Measurements from ENCODE around the gene UNC80.

DNA sequence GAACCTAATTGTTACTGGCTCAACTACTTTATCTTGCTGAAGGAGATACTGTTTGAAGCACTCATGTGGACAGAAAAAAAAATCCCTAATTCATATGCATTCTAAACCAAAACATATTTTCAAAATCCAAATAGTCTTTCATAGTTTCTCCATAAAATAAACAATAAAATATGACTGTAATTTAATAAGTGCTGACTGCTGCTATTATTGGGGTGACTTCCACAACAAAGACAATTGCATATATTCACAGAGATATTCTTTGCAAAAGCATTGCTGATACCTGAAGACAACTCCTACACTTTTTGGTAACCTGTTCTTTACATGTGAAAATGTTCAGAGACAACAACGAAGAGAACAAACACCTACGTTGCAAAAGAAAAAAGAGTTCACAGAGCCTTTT is 157.7 kb downstream of the UNC80 start:
- TF ChIP-seq, protein P1, sequence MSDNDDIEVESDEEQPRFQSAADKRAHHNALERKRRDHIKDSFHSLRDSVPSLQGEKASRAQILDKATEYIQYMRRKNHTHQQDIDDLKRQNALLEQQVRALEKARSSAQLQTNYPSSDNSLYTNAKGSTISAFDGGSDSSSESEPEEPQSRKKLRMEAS (IDR thresholded peaks at IDR 0.05; ENCODE audit: low read depth): no peak
- TF ChIP-seq CTCF (IDR thresholded peaks at IDR 0.05) (no peak), EZH2phosphoT487 (IDR thresholded peaks at IDR 0.05; ENCODE audit: borderline replicate concordance, low read depth) (no peak), RFX5 (IDR thresholded peaks at IDR 0.05; ENCODE audit: low read length) (no peak), POLR2AphosphoS5 (IDR thresholded peaks at IDR 0.05; ENCODE audit: low read depth, low read length) (no peak), RCOR1 (IDR thresholded peaks at IDR 0.05; ENCODE audit: low read length) (no peak), EP300 (IDR thresholded peaks at IDR 0.05; ENCODE audit: borderline replicate concordance in 1 of 2, low read depth in 1 of 2, low read length in 1 of 2) (no peak), TAF1 (IDR thresholded peaks at IDR 0.05; ENCODE audit: borderline replicate concordance, low read depth, low read length) (no peak), RAD21 (IDR thresholded peaks at IDR 0.05; ENCODE audit: low read length) (no peak), JUND (IDR thresholded peaks at IDR 0.05) (no peak)
- TF ChIP-seq, protein P2, sequence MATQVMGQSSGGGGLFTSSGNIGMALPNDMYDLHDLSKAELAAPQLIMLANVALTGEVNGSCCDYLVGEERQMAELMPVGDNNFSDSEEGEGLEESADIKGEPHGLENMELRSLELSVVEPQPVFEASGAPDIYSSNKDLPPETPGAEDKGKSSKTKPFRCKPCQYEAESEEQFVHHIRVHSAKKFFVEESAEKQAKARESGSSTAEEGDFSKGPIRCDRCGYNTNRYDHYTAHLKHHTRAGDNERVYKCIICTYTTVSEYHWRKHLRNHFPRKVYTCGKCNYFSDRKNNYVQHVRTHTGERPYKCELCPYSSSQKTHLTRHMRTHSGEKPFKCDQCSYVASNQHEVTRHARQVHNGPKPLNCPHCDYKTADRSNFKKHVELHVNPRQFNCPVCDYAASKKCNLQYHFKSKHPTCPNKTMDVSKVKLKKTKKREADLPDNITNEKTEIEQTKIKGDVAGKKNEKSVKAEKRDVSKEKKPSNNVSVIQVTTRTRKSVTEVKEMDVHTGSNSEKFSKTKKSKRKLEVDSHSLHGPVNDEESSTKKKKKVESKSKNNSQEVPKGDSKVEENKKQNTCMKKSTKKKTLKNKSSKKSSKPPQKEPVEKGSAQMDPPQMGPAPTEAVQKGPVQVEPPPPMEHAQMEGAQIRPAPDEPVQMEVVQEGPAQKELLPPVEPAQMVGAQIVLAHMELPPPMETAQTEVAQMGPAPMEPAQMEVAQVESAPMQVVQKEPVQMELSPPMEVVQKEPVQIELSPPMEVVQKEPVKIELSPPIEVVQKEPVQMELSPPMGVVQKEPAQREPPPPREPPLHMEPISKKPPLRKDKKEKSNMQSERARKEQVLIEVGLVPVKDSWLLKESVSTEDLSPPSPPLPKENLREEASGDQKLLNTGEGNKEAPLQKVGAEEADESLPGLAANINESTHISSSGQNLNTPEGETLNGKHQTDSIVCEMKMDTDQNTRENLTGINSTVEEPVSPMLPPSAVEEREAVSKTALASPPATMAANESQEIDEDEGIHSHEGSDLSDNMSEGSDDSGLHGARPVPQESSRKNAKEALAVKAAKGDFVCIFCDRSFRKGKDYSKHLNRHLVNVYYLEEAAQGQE (IDR thresholded peaks at IDR 0.05; ENCODE audit: low read depth, low read length): no peak
